ENCODE results near the gene SRPK2.

GRCh38 chr7:105396566-105396965 lies 7.8 kb upstream of the SRPK2 start:
- no peak for TF ChIP-seq POLR2A (IDR thresholded peaks at IDR 0.05)
- TF ChIP-seq, protein P1, sequence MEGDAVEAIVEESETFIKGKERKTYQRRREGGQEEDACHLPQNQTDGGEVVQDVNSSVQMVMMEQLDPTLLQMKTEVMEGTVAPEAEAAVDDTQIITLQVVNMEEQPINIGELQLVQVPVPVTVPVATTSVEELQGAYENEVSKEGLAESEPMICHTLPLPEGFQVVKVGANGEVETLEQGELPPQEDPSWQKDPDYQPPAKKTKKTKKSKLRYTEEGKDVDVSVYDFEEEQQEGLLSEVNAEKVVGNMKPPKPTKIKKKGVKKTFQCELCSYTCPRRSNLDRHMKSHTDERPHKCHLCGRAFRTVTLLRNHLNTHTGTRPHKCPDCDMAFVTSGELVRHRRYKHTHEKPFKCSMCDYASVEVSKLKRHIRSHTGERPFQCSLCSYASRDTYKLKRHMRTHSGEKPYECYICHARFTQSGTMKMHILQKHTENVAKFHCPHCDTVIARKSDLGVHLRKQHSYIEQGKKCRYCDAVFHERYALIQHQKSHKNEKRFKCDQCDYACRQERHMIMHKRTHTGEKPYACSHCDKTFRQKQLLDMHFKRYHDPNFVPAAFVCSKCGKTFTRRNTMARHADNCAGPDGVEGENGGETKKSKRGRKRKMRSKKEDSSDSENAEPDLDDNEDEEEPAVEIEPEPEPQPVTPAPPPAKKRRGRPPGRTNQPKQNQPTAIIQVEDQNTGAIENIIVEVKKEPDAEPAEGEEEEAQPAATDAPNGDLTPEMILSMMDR (IDR thresholded peaks at IDR 0.05): no peak
